ENCODE data around the gene ZNF101. TPM values are rescaled to one million over a fixed set of nuclear protein-coding genes. Genes with fewer than 3 reads are reported as not detected.

Gene ZNF101
- 3.7 to 5.0 TPM (median 4.3 TPM) in 5 replicates for total RNA-seq (2022; extraction: Qiagen RNA extraction; ENCODE audit: low read depth)

GRCh38 chr19:19668230-19669012 is at the start of gene ZNF101:
ZNF101 (plus strand) TSS chr19:19668839; CDS start chr19:19668964, 125 bp downstream.

DNA sequence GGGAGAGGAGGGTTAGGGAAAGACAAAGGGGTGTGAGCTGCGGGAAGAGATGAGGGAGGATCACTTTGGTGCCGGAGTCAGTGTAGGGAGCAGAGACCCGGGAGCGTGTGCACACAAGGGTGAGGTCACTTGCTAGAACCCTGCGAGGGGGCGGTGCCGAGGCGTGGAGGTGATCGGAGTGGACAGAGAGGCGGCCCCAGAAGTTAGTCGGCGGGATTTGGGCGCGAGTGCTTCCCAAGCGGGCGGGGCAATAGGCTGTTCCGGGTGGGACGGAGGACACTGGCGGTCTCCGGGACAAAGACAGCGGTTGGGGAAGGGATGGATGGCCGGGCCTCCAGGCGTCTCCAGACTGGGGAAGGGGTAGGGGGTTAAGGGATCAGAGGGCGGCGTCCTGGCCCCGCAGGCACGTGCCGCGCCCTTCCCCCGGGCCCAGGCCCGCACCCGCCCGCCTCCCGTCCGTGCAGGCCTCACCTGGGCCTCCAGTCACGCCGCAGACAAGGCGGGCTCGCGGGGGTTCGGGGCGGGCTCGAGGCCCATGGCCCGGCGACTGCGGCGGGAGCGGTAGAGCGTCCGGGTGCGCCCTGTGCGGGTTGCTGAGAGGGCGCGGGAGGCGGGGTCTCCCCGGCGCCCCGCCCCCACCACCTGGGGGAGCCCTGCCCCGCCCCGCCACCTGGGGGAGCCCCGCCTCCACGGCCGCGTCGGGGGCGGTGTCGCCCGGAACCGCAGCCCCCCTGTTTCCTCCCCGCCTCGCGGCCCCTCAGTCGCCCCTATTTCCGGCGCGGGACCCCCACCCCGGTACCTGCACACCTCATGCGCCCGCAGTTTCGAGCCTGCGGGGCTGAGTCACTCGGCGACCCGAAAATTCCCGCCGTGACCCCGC is 40.8 kb upstream of the ZNF101 start, which contains the start of gene LPAR2:
Gene LPAR2, minus strand, starts transcription at position 600 of the 880 bp plus-strand sequence. CDS start 945 bp downstream, outside the sequence.

GRCh38 chr19:19643158-19644053 is 25.2 kb upstream of the ZNF101 start, which contains the start of gene GMIP:
GMIP (minus strand) TSS chr19:19643657; CDS start chr19:19643529, 128 bp downstream.

DNA sequence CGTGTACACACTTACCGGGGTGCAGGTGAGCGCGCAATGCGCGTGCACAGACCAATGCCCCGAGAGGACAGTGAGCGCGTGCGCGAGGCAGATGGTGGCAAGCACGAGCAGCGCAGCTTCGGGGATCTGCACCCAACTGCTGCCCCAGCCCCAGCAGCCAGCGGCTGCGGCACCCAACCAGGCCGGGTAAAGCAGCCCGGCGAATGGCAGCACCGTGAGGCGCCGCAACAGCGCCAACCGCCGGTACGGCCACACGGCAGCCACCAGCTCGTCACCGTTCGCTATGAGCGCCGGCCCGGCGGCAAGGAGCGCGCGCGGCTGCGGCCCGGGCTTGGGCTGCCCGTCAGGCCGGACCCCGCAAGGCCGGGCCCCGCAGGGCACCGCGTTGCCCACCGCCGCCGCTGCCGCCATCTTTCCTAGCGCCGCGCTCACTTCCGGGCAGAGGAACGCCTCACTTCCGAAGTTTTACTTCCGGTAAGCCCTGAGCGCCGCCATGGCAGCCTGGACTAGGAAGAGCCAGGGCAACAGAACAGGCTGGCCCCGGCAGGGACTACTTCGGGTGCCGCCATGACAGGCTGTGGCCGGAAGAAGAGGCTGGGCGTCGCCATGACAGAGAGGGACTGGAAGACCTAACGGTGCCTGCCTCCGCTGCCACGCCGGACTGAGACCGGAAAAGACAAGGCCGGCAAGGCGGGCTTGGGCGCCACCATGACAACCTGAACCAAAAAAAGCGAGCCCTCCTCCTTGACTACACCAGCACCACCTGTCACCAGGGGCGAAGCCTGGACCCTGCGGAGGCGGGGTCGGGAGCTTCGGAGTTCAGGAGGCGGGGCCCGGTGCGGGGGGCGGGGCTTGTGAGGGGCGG is 5.2 kb upstream of the ZNF101 start, which contains the start of gene ATP13A1:
Gene ATP13A1, minus strand, starts transcription at position 421 of the 865 bp plus-strand sequence. Its CDS starts 10 bp downstream, at position 411.

DNA sequence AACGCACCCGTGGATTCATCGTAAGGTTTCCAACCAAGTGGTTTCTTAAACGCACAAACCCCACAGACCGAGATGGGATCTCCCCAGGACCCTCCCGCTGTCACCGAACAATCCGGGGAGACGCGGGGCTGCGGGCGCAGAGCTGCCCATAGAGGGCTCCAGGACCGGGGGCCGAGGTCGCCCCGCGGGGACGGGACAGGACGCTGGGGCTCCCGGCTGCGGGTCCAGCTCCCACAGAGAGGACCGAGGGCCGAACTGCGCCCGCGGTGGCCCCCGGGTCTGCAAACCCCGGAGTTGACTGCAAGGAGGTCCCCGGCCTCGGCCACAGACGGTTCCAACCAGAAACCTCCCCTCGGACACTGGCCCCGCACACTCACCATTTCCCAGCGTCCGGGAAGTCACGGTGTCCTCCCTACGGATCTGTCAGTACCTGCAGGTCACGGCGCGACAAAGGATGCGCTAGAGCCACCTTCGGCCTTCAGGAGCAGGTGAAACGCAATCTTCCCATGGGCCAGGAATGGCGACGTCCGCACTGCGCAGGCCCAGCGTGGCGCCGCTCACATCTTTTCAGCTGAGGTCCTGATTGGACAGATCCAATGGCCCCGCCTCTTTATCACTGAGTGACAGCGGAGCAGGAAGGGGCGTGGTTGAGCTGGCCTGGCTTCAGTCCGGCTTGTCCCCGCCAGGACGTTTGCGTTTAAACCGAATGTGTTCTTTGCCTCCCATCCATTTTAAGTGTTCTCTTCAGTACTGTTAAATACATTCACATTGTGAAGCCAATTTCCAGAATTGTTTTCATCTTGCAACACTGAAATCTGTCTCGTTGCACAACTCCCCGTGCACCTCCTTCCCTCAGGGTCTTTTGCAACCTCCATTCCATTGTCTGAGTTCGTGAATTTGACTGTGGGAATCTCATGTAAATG is 64.2 kb downstream of the ZNF101 start, which contains the start of gene ZNF14:
Gene ZNF14, minus strand, starts transcription at position 534 of the 923 bp plus-strand sequence. Its CDS starts 154 bp downstream, at position 380.

Other genes with a start within 250 kb of the ZNF101 start
- gene TSSK6, start 153.3 kb upstream of the ZNF101 start, total RNA-seq (2022; extraction: Qiagen RNA extraction; ENCODE audit: low read depth), result 0.31 to 2.0 TPM (median 1.7 TPM) in 5 replicates
- 139 to 195 TPM (median 160 TPM) in 5 replicates for gene NDUFA13, start 152.6 kb upstream of the ZNF101 start, total RNA-seq (2022; extraction: Qiagen RNA extraction; ENCODE audit: low read depth)
- gene YJEFN3, start 139.9 kb upstream of the ZNF101 start, total RNA-seq (2022; extraction: Qiagen RNA extraction; ENCODE audit: low read depth), result 1.9 to 4.4 TPM (median 3.8 TPM) in 5 replicates
- gene CILP2, start 130.6 kb upstream of the ZNF101 start, total RNA-seq (2022; extraction: Qiagen RNA extraction; ENCODE audit: low read depth), result 0.28 to 0.46 TPM (median 0.37 TPM) in 4 of 5 replicates, not detected in the other
- gene PBX4, start 50.2 kb upstream of the ZNF101 start, total RNA-seq (2022; extraction: Qiagen RNA extraction; ENCODE audit: low read depth), result 1.6 to 1.8 TPM (median 1.7 TPM) in 5 replicates
- gene LPAR2, start 40.6 kb upstream of the ZNF101 start, total RNA-seq (2022; extraction: Qiagen RNA extraction; ENCODE audit: low read depth), result 2.0 to 5.4 TPM (median 5.2 TPM) in 5 replicates
- gene GMIP, start 25.2 kb upstream of the ZNF101 start, total RNA-seq (2022; extraction: Qiagen RNA extraction; ENCODE audit: low read depth), result 2.9 to 5.2 TPM (median 4.6 TPM) in 5 replicates
- 19.9 to 37.0 TPM (median 34.3 TPM) in 5 replicates for gene ATP13A1, start 5.2 kb upstream of the ZNF101 start, total RNA-seq (2022; extraction: Qiagen RNA extraction; ENCODE audit: low read depth)
- 1.6 to 2.1 TPM (median 1.9 TPM) in 5 replicates for gene ZNF14, start 64.3 kb downstream of the ZNF101 start, total RNA-seq (2022; extraction: Qiagen RNA extraction; ENCODE audit: low read depth)
- gene ZNF506, start 152.9 kb downstream of the ZNF101 start, total RNA-seq (2022; extraction: Qiagen RNA extraction; ENCODE audit: low read depth), result 0.36 TPM in 1 of 5 replicates, not detected in the others
- not detected in 5 replicates for gene ZNF253, start 197.0 kb downstream of the ZNF101 start, total RNA-seq (2022; extraction: Qiagen RNA extraction; ENCODE audit: low read depth)
- not detected in 5 replicates for gene ZNF93, start 232.1 kb downstream of the ZNF101 start, total RNA-seq (2022; extraction: Qiagen RNA extraction; ENCODE audit: low read depth)

All from A549 treated with ZK216348 at 1 μM for 4 hours (cell line).